ENCODE data around the gene CDCA4.

CDCA4 gene

DNA sequence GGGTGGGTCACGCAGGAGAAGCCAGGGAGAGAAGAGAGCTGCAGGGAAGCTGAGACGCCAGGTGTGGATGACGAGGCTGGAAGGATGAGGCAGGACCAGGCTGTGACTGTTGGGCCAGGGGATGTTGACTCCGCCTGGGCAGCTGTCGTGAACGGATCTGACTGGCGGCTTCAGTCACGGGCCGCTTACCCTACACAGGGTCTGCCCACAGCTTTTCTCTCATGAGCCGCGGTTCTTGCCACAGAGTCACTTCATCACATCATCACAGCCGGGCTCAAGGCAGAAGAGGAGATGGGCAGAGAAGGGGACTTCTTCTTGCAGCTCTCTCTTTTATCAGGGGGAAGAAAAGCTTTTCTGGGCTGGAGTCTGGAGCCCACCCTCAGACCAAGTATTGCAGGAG, 27.6 kb downstream of the CDCA4 start:
- no peak overlapping the region for H3K27ac ChIP-seq (ENCODE audit: low read length)
- no peaks in the 10 kb centered on the region for H3K9me3 ChIP-seq (ENCODE audit: insufficient read depth, low read length, severe bottlenecking)
- TF ChIP-seq, protein P1, sequence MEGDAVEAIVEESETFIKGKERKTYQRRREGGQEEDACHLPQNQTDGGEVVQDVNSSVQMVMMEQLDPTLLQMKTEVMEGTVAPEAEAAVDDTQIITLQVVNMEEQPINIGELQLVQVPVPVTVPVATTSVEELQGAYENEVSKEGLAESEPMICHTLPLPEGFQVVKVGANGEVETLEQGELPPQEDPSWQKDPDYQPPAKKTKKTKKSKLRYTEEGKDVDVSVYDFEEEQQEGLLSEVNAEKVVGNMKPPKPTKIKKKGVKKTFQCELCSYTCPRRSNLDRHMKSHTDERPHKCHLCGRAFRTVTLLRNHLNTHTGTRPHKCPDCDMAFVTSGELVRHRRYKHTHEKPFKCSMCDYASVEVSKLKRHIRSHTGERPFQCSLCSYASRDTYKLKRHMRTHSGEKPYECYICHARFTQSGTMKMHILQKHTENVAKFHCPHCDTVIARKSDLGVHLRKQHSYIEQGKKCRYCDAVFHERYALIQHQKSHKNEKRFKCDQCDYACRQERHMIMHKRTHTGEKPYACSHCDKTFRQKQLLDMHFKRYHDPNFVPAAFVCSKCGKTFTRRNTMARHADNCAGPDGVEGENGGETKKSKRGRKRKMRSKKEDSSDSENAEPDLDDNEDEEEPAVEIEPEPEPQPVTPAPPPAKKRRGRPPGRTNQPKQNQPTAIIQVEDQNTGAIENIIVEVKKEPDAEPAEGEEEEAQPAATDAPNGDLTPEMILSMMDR (IDR thresholded peaks at IDR 0.05; ENCODE audit: borderline replicate concordance, extremely low read depth, low read length, poor library complexity, severe bottlenecking): no peak
- TF ChIP-seq EZH2 (IDR thresholded peaks at IDR 0.05; ENCODE audit: borderline replicate concordance, low read depth, low read length, severe bottlenecking): no peak
- H3K4me1 ChIP-seq (ENCODE audit: insufficient read depth, low read length): no peaks in the 10 kb centered on the region
- no peak overlapping the region for H3K4me3 ChIP-seq (ENCODE audit: low read depth in 1 of 2, low read length in 2 of 2)
- no peak overlapping the region for H3K9ac ChIP-seq (ENCODE audit: low read depth, low read length)
- no peak overlapping the region for H3K4me2 ChIP-seq (ENCODE audit: insufficient read depth, low read length)
- H3K27me3 ChIP-seq (ENCODE audit: insufficient read depth, low read length, poor library complexity): no peaks in the 10 kb centered on the region
- ATAC-seq (ENCODE audit: insufficient read depth, low read depth) (no peak), DNase-seq (no peak)
- H2AFZ ChIP-seq (ENCODE audit: low read depth, low read length): no peak overlapping the region
- 0 out of 2 replicates have a peak, but pooled peaks cover 3% of the 10 kb centered on the region for H4K20me1 ChIP-seq (ENCODE audit: insufficient read depth, low read length)
- H3K36me3 ChIP-seq (ENCODE audit: insufficient read depth, low read length): no peaks in the 10 kb centered on the region; the same call in 1 of the 2 replicates
- H3K79me2 ChIP-seq (ENCODE audit: insufficient read depth, low read length): no peaks in the 10 kb centered on the region

- Histone ChIP-seq H3K9me3 (ENCODE audit: insufficient read depth, low read length, severe bottlenecking) (no peaks in the 10 kb centered on the region), H3K79me2 (ENCODE audit: insufficient read depth, low read length) (no peaks in the 10 kb centered on the region), H3K4me3 (ENCODE audit: low read depth in 1 of 2, low read length in 2 of 2) (no peak overlapping the region), H3K4me2 (ENCODE audit: insufficient read depth, low read length) (no peak overlapping the region), H3K36me3 (ENCODE audit: insufficient read depth, low read length) (no peaks in the 10 kb centered on the region; the same call in 1 of the 2 replicates), H3K27ac (ENCODE audit: low read length) (no peak overlapping the region), H2AFZ (ENCODE audit: low read depth, low read length) (no peak overlapping the region), H4K20me1 (ENCODE audit: insufficient read depth, low read length) (0 out of 2 replicates have a peak, but pooled peaks cover 3% of the 10 kb centered on the region), H3K4me1 (ENCODE audit: insufficient read depth, low read length) (no peaks in the 10 kb centered on the region), H3K9ac (ENCODE audit: low read depth, low read length) (no peak overlapping the region), H3K27me3 (ENCODE audit: insufficient read depth, low read length, poor library complexity) (no peaks in the 10 kb centered on the region)
- no peak for ATAC-seq (ENCODE audit: insufficient read depth, low read depth)
- DNase-seq: no peak
- TF ChIP-seq, protein P1 (IDR thresholded peaks at IDR 0.05; ENCODE audit: borderline replicate concordance, extremely low read depth, low read length, poor library complexity, severe bottlenecking): no peak
- TF ChIP-seq EZH2 (IDR thresholded peaks at IDR 0.05; ENCODE audit: borderline replicate concordance, low read depth, low read length, severe bottlenecking): no peak
Observed at GRCh38 chr14:104992501-104992900, 28.4 kb downstream of the CDCA4 start.

GRCh38 chr14:104991896-104992230, 29.0 kb downstream of the CDCA4 start:
- Histone ChIP-seq H3K36me3 (ENCODE audit: insufficient read depth, low read length) (no peaks in the 10 kb centered on the region; the same call in 1 of the 2 replicates), H3K27ac (ENCODE audit: low read length) (no peak overlapping the region), H3K79me2 (ENCODE audit: insufficient read depth, low read length) (no peaks in the 10 kb centered on the region), H3K27me3 (ENCODE audit: insufficient read depth, low read length, poor library complexity) (no peaks in the 10 kb centered on the region), H3K9ac (ENCODE audit: low read depth, low read length) (no peak overlapping the region), H4K20me1 (ENCODE audit: insufficient read depth, low read length) (0 out of 2 replicates have a peak, but pooled peaks cover 3% of the 10 kb centered on the region), H3K4me1 (ENCODE audit: insufficient read depth, low read length) (no peaks in the 10 kb centered on the region), H3K4me2 (ENCODE audit: insufficient read depth, low read length) (no peak overlapping the region), H3K9me3 (ENCODE audit: insufficient read depth, low read length, severe bottlenecking) (no peaks in the 10 kb centered on the region), H3K4me3 (ENCODE audit: low read depth in 1 of 2, low read length in 2 of 2) (no peak overlapping the region), H2AFZ (ENCODE audit: low read depth, low read length) (no peak overlapping the region)
- ATAC-seq (ENCODE audit: insufficient read depth, low read depth): no peak
- TF ChIP-seq, protein P1 (IDR thresholded peaks at IDR 0.05; ENCODE audit: borderline replicate concordance, extremely low read depth, low read length, poor library complexity, severe bottlenecking): no peak
- DNase-seq: no peak

DNA sequence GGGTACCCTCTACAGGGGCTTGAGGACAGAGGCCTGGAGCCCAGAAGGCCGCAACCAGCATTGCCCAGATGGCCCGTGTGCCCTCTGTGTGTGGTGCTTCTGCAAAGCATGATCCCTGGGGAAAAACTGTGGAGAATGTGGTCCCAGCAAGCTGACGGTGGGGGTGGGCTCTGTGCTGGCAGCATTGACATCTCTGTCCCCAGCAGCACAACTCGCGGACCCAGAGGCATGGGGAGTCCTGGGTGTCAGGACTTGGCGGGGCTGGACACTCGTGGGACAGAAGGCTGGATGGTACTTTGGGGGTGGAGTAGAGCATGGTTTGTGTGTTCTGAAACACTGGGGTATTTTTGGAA, 31.0 kb downstream of the CDCA4 start:
- Histone ChIP-seq H3K4me3 (ENCODE audit: low read depth in 1 of 2, low read length in 2 of 2) (no peak overlapping the region), H3K79me2 (ENCODE audit: insufficient read depth, low read length) (no peaks in the 10 kb centered on the region), H4K20me1 (ENCODE audit: insufficient read depth, low read length) (0 out of 2 replicates have a peak, but pooled peaks cover 3% of the 10 kb centered on the region), H3K4me2 (ENCODE audit: insufficient read depth, low read length) (no peak overlapping the region), H3K9me3 (ENCODE audit: insufficient read depth, low read length, severe bottlenecking) (no peaks in the 10 kb centered on the region), H3K4me1 (ENCODE audit: insufficient read depth, low read length) (peaks cover 14% of the 10 kb centered on the region), H3K36me3 (ENCODE audit: insufficient read depth, low read length) (no peaks in the 10 kb centered on the region; the same call in 1 of the 2 replicates), H2AFZ (ENCODE audit: low read depth, low read length) (no peak overlapping the region), H3K9ac (ENCODE audit: low read depth, low read length) (no peak overlapping the region), H3K27me3 (ENCODE audit: insufficient read depth, low read length, poor library complexity) (no peaks in the 10 kb centered on the region), H3K27ac (ENCODE audit: low read length) (no peak overlapping the region)
- DNase-seq (no peak), ATAC-seq (ENCODE audit: insufficient read depth, low read depth) (no peak)
- TF ChIP-seq EZH2 (IDR thresholded peaks at IDR 0.05; ENCODE audit: borderline replicate concordance, low read depth, low read length, severe bottlenecking): no peak
- TF ChIP-seq, protein P1 (IDR thresholded peaks at IDR 0.05; ENCODE audit: borderline replicate concordance, extremely low read depth, low read length, poor library complexity, severe bottlenecking): no peak
